Colonic mucosa (tissue), 4 donors: ENCODE measurements around the gene ANO2. TPM values are rescaled to one million over a fixed set of nuclear protein-coding genes. Genes with fewer than 3 reads are reported as not detected.

Experiments
- DNase-seq: peaks from one replicate; pipeline ENCODE4 v3.0.0-alpha.2; 2020
- H3K27ac ChIP-seq: fragments of 200-600 bp; one replicate; pipeline ENCODE4 v1.8.0; 2021
- H3K27me3 ChIP-seq: fragments of 200-600 bp; one replicate; pipeline ENCODE4 v1.8.0; 2021
- H3K36me3 ChIP-seq: fragments of 200-600 bp; one replicate; pipeline ENCODE4 v1.8.0; 2021
- H3K4me1 ChIP-seq: fragments of 200-600 bp; one replicate; pipeline ENCODE4 v1.8.0; 2021; ENCODE audit warnings: mild to moderate bottlenecking
- H3K4me3 ChIP-seq: fragments of 200-600 bp; one replicate; pipeline ENCODE4 v1.8.0; 2021
- H3K9ac ChIP-seq, 2 donors: one replicate each; pipeline ENCODE4 v1.7.0; 2013; ENCODE audit warnings: control low read depth in 2 of 2, low read depth in 2 of 2, low read length in 2 of 2
- H3K9me3 ChIP-seq: fragments of 200-600 bp; one replicate; pipeline ENCODE4 v1.8.0; 2021
- CTCF ChIP-seq: fragments of 200-600 bp; IDR thresholded peaks from one replicate; pipeline ENCODE4 v1.8.0; 2022; ENCODE audit warnings: antibody characterized with exemption, mild to moderate bottlenecking
- intact Hi-C: fragments of 100-400 bp; cut with DNase I; formaldehyde crosslinking; loops from one replicate; pipeline ENCODE4 v1.14.1; 2022
- total RNA-seq, 2 donors: library from RNA; stranded (reverse); fragmentation: NEBNext Ultra II Directional in 1 of 2; extraction: Animal tissue kit (Norgen Biotek cat#: 25700) in 1 of 2; gene quantifications; one replicate each; pipeline ENCODE4 v1.2.1, GENCODE V29; 2021
- donor health status: healthy.
- donor health status: DM: no; HTN: no; CAD: no.
- donor health status: DM: no; HTN: no; CAD: no.

Gene ANO2
- total RNA-seq, 2 donors from 2014 or later, result 1.1 to 2.2 TPM

GRCh38 chr12:5967645-5968415 lies 22.8 kb upstream of the ANO2 start:
- Histone ChIP-seq H3K4me1 (no peaks in the 10 kb centered on the region), H3K27ac (no peak overlapping the region), H3K9ac (no peak overlapping the region), H3K9me3 (no peaks in the 10 kb centered on the region), H3K36me3 (no peaks in the 10 kb centered on the region), H3K4me3 (no peak overlapping the region), H3K27me3 (no peaks in the 10 kb centered on the region)
- peak; percentile 14 for DNase-seq
- intact Hi-C loops, result no loop called here
- no peak for TF ChIP-seq CTCF

- TF ChIP-seq CTCF, result no peak
- no peaks in the 10 kb centered on the region for H3K36me3 ChIP-seq
- H3K4me1 ChIP-seq, result no peaks in the 10 kb centered on the region
- H3K4me3 ChIP-seq, result no peak overlapping the region
- peak; percentile 6 for DNase-seq
- no peak overlapping the region for H3K27ac ChIP-seq
- H3K9ac ChIP-seq, result no peak overlapping the region
- no peaks in the 10 kb centered on the region for H3K9me3 ChIP-seq
- intact Hi-C loops, result no loop called here
- H3K27me3 ChIP-seq, result no peaks in the 10 kb centered on the region
Measured at GRCh38 chr12:5966486-5967095, 21.5 kb upstream of the ANO2 start.

GRCh38 chr12:5965950-5966383 lies 20.9 kb upstream of the ANO2 start:
- no peaks in the 10 kb centered on the region for H3K4me1 ChIP-seq
- TF ChIP-seq CTCF, result peak; percentile 58
- peak; percentile 45 for DNase-seq
- intact Hi-C loops, result no loop called here
- H3K27ac ChIP-seq, result no peak overlapping the region
- H3K36me3 ChIP-seq, result no peaks in the 10 kb centered on the region
- no peak overlapping the region for H3K4me3 ChIP-seq
- H3K27me3 ChIP-seq, result no peaks in the 10 kb centered on the region
- H3K9me3 ChIP-seq, result no peaks in the 10 kb centered on the region
- H3K9ac ChIP-seq, result no peak overlapping the region

- H3K27ac ChIP-seq, result no peak overlapping the region
Measured at GRCh38 chr12:5964913-5965900, 20.1 kb upstream of the ANO2 start.

More at GRCh38 chr12:5964913-5965900, 20.1 kb upstream of the ANO2 start:
- Histone ChIP-seq H3K27me3 (no peaks in the 10 kb centered on the region), H3K36me3 (no peaks in the 10 kb centered on the region), H3K9me3 (no peaks in the 10 kb centered on the region), H3K9ac (no peak overlapping the region), H3K4me1 (no peaks in the 10 kb centered on the region), H3K4me3 (no peak overlapping the region)
- no peak for TF ChIP-seq CTCF
- intact Hi-C loops, result no loop called here
- peak; percentile 1 for DNase-seq
